DOHH2 (cell line): ENCODE results near the gene RUNX1.

ENCODE experiments used
- H3F3A ChIP-seq: fragments of 200-600 bp; sonication (generic), shearing (Covaris generic); 2 replicates; pipeline ENCODE4 v1.6.0; 2016; ENCODE audit warnings: antibody characterized with exemption, mild to moderate bottlenecking; ENCODE audit not compliant: control insufficient read depth, insufficient read depth
- H3K27ac ChIP-seq: fragments of 200-600 bp; sonication (generic); 2 replicates; pipeline ENCODE4 v1.5.1; 2014; ENCODE audit warnings: low read depth, mild to moderate bottlenecking, low read length, moderate library complexity
- H3K27me3 ChIP-seq: fragments of 200-600 bp; sonication (generic); 2 replicates; pipeline ENCODE4 v1.6.1; 2014; ENCODE audit warnings: mild to moderate bottlenecking, low read length, mixed read lengths; ENCODE audit not compliant: control insufficient read depth
- H3K36me3 ChIP-seq: fragments of 200-600 bp; sonication (generic); 2 replicates; pipeline ENCODE4 v1.6.1; 2014; ENCODE audit warnings: mild to moderate bottlenecking, low read length, moderate library complexity, mixed read lengths; ENCODE audit not compliant: control insufficient read depth
- H3K4me1 ChIP-seq: fragments of 200-600 bp; sonication (generic); 2 replicates; pipeline ENCODE4 v1.6.1; 2014; ENCODE audit warnings: mild to moderate bottlenecking, low read length, mixed read lengths; ENCODE audit not compliant: control insufficient read depth
- H3K4me2 ChIP-seq: fragments of 200-600 bp; sonication (generic); 2 replicates; pipeline ENCODE4 v1.6.0; 2014; ENCODE audit warnings: mild to moderate bottlenecking, low read length, moderate library complexity
- H3K4me3 ChIP-seq: fragments of 200-600 bp; sonication (generic); 2 replicates; pipeline ENCODE4 v1.5.1; 2014; ENCODE audit warnings: mild to moderate bottlenecking, low read length, mixed read lengths
- H3K79me2 ChIP-seq: fragments of 200-600 bp; sonication (generic); 2 replicates; pipeline ENCODE4 v1.6.1; 2014; ENCODE audit warnings: mild to moderate bottlenecking, low read length, mixed read lengths; ENCODE audit not compliant: control insufficient read depth
- H3K9me2 ChIP-seq: fragments of 200-600 bp; sonication (generic); replicated peaks from 2 replicates; pipeline ENCODE4 v1.6.1; 2014; ENCODE audit warnings: mild to moderate bottlenecking, low read length, mixed read lengths; ENCODE audit not compliant: control insufficient read depth
- H3K9me3 ChIP-seq: fragments of 200-600 bp; sonication (generic); 2 replicates; pipeline ENCODE4 v1.6.1; 2014; ENCODE audit warnings: antibody characterized with exemption, low read length, mixed read lengths; ENCODE audit not compliant: control insufficient read depth, insufficient read depth
- H4K20me1 ChIP-seq: fragments of 200-600 bp; sonication (generic); 2 replicates; pipeline ENCODE4 v1.6.0; 2014; ENCODE audit warnings: low read depth, mild to moderate bottlenecking, antibody characterized with exemption, low read length, moderate library complexity; ENCODE audit not compliant: control insufficient read depth, insufficient read depth
- EZH2phosphoT487 ChIP-seq: fragments of 200-600 bp; sonication (generic); IDR thresholded peaks from 2 replicates; pipeline ENCODE4 v1.6.1; 2017; ENCODE audit warnings: borderline replicate concordance, mild to moderate bottlenecking, antibody characterized with exemption, low read length, moderate library complexity, mixed read lengths
- TF ChIP-seq, protein P1 (sequence below): fragments of 200-600 bp; sonication (generic); IDR thresholded peaks from one replicate; pipeline ENCODE4 v1.5.1; 2014; ENCODE audit warnings: antibody characterized with exemption, mild to moderate bottlenecking, low read depth, low read length; ENCODE audit not compliant: poor library complexity, severe bottlenecking

Gene RUNX1

DNA sequence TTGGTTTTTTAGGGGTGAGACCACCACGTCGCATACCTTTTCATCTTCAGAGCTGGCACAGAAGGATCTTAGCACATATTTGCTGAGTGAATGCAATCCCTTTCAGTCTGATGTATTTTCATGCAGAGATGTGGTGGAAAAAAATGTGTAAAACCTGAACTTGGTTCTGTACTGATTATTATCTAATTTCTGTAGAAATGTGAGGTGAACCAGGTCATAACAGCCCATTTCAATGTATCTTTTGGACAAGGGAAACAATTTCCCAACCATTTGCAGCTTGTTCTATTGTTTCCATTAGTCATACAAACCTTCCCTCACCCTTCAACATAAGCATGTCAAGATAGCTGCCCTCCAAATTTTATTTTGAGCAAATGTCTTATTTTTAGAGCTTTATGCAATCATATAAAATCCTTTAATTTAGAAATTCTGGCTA, 46.8 kb upstream of the RUNX1 start:
- no peaks in the 10 kb centered on the region for H3F3A ChIP-seq
- no peak overlapping the region for H3K4me2 ChIP-seq
- H3K4me1 ChIP-seq = no peaks in the 10 kb centered on the region
- H3K36me3 ChIP-seq = no peaks in the 10 kb centered on the region
- no peaks in the 10 kb centered on the region for H4K20me1 ChIP-seq
- no peaks in the 10 kb centered on the region for H3K27me3 ChIP-seq
- H3K9me2 ChIP-seq = no peaks in the 10 kb centered on the region
- TF ChIP-seq EZH2phosphoT487 = no peak
- TF ChIP-seq, protein P1, sequence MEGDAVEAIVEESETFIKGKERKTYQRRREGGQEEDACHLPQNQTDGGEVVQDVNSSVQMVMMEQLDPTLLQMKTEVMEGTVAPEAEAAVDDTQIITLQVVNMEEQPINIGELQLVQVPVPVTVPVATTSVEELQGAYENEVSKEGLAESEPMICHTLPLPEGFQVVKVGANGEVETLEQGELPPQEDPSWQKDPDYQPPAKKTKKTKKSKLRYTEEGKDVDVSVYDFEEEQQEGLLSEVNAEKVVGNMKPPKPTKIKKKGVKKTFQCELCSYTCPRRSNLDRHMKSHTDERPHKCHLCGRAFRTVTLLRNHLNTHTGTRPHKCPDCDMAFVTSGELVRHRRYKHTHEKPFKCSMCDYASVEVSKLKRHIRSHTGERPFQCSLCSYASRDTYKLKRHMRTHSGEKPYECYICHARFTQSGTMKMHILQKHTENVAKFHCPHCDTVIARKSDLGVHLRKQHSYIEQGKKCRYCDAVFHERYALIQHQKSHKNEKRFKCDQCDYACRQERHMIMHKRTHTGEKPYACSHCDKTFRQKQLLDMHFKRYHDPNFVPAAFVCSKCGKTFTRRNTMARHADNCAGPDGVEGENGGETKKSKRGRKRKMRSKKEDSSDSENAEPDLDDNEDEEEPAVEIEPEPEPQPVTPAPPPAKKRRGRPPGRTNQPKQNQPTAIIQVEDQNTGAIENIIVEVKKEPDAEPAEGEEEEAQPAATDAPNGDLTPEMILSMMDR = no peak
- no peaks in the 10 kb centered on the region for H3K9me3 ChIP-seq
- H3K27ac ChIP-seq = no peak overlapping the region
- H3K4me3 ChIP-seq = no peak overlapping the region
- no peaks in the 10 kb centered on the region for H3K79me2 ChIP-seq

DNA sequence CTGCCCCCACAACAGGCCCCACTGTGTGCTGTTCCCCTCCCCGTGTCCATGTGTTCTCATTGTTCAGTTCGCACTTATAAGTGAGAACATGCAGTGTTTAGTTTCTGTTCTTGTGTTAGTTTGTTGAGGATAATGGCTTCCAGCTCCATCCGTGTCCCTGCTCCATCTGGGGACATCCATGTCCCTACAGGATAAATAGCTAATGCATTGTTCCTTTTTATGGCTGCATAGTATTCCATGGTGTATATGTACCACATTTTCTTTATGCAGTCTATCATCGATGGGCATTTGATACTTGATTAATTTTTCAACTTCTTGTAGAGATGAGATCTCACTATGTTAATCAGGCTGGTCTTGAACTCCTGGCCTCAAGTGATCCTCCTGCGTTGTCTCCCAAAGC, 44.4 kb upstream of the RUNX1 start:
- H3F3A ChIP-seq = no peaks in the 10 kb centered on the region
- H3K4me1 ChIP-seq = peaks cover 1% of the 10 kb centered on the region
- no peaks in the 10 kb centered on the region for H3K27me3 ChIP-seq
- no peak overlapping the region for H3K4me3 ChIP-seq
- H3K27ac ChIP-seq = no peak overlapping the region
- no peaks in the 10 kb centered on the region for H3K36me3 ChIP-seq
- TF ChIP-seq EZH2phosphoT487 = no peak
- TF ChIP-seq, protein P1 = no peak
- no peak overlapping the region for H3K4me2 ChIP-seq
- no peaks in the 10 kb centered on the region for H3K9me2 ChIP-seq
- H3K79me2 ChIP-seq = no peaks in the 10 kb centered on the region
- H3K9me3 ChIP-seq = no peaks in the 10 kb centered on the region
- no peaks in the 10 kb centered on the region for H4K20me1 ChIP-seq

DNA sequence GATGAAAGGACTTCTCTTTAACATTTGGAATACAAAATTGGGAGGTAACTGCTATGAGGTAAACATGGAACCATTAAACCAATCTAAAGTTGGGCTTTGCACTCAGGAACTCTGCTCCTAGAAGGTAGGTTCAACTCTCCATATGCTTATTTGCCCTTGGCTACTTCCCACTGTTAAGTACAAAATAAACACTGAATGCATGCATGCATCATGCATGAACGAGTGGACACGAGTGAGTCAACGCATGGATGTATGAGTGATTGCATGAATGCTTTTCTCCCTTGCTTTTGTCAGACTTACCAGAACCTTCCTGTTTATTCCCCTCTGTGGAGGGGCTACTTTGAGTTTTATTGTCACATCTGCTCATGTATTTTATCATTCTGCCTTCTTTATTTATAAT, 42.4 kb upstream of the RUNX1 start:
- Histone ChIP-seq H3K4me3 (no peak overlapping the region), H4K20me1 (no peaks in the 10 kb centered on the region), H3K4me2 (no peak overlapping the region), H3K9me2 (no peaks in the 10 kb centered on the region), H3F3A (no peaks in the 10 kb centered on the region), H3K27ac (no peak overlapping the region), H3K36me3 (no peaks in the 10 kb centered on the region), H3K9me3 (no peaks in the 10 kb centered on the region), H3K79me2 (no peaks in the 10 kb centered on the region), H3K27me3 (no peaks in the 10 kb centered on the region), H3K4me1 (peaks cover 8% of the 10 kb centered on the region)
- TF ChIP-seq, protein P1 = no peak
- TF ChIP-seq EZH2phosphoT487 = no peak

DNA sequence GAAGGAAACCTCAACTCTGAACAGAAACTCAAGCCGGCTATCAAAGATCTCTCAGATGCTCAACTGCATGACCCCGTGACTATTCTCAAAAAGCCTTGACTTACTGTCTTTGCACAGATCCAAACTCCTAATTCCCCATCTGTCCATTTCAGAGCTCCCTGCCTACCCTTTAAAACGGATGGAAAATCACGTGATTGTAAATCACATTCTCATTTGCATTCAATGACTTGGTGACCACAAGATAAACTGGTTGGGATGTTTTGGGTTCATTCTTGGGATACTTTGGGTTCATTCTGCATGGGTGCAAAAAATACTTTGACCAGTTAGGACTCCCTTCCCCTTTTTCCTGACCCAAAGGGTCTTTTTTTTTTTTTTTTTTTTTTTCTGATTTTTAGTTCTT, 41.3 kb upstream of the RUNX1 start:
- no peaks in the 10 kb centered on the region for H3K27me3 ChIP-seq
- H3F3A ChIP-seq = no peaks in the 10 kb centered on the region
- H3K9me2 ChIP-seq = no peaks in the 10 kb centered on the region
- no peak for TF ChIP-seq EZH2phosphoT487
- TF ChIP-seq, protein P1 = no peak
- H3K4me3 ChIP-seq = no peak overlapping the region
- no peaks in the 10 kb centered on the region for H3K79me2 ChIP-seq
- H3K9me3 ChIP-seq = no peaks in the 10 kb centered on the region
- no peak overlapping the region for H3K4me2 ChIP-seq
- H3K4me1 ChIP-seq = peaks cover 8% of the 10 kb centered on the region
- H4K20me1 ChIP-seq = no peaks in the 10 kb centered on the region
- no peak overlapping the region for H3K27ac ChIP-seq
- H3K36me3 ChIP-seq = no peaks in the 10 kb centered on the region
